Effector memory CD4-positive, alpha-beta T cell (primary cell): ENCODE data around the gene LAMB3.

Experiments used
- DNase-seq, 3 donors: peaks; one replicate each; pipeline ENCODE4 v3.0.0-alpha.2; 2020
- H3K27ac ChIP-seq: 2 replicates; pipeline ENCODE4 v1.7.0; 2013; ENCODE audit warnings: mild to moderate bottlenecking, low read length, moderate library complexity; ENCODE audit not compliant: insufficient read depth, poor library complexity, severe bottlenecking
- H3K27me3 ChIP-seq: replicated peaks from 2 replicates; pipeline ENCODE4 v1.7.0; 2013; ENCODE audit warnings: mild to moderate bottlenecking, low read length; ENCODE audit not compliant: insufficient read depth, control insufficient read depth, poor library complexity, severe bottlenecking
- H3K36me3 ChIP-seq: 2 replicates; pipeline ENCODE4 v1.7.0; 2013; ENCODE audit warnings: mild to moderate bottlenecking, low read length, moderate library complexity; ENCODE audit not compliant: control insufficient read depth, insufficient read depth
- H3K4me1 ChIP-seq: 2 replicates; pipeline ENCODE4 v1.7.0; 2013; ENCODE audit warnings: low read length, mild to moderate bottlenecking; ENCODE audit not compliant: control insufficient read depth, insufficient read depth, poor library complexity, severe bottlenecking
- H3K4me3 ChIP-seq: 2 replicates; pipeline ENCODE4 v1.7.0; 2013; ENCODE audit warnings: low read length, low read depth, mild to moderate bottlenecking; ENCODE audit not compliant: insufficient read depth, poor library complexity, severe bottlenecking
- H3K9me3 ChIP-seq: 2 replicates; pipeline ENCODE4 v1.7.0; 2013; ENCODE audit warnings: mild to moderate bottlenecking, low read length, moderate library complexity; ENCODE audit not compliant: control insufficient read depth

LAMB3 gene

DNA sequence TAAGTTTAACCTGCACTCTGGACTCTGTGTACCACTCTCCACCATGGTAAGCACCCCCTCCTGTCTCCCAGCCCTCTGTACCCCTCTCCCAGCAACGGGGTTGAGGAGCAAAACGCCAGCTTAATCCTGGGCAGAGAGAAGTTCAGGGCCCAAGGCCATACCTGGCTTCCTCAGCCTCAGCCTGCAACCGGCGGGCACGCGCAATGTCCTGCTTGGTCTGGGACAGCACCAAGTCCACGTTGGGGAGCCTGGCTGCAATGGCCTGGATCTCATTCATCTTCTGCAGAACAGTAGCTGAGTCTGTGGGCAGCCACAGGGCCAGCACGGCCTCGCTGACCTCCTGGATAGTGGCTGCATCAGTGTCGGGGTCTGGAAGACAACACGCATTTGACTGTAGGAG is 33.9 kb downstream of the LAMB3 start:
- Histone ChIP-seq H3K27ac (no peak overlapping the region), H3K9me3 (no peaks in the 10 kb centered on the region), H3K4me3 (no peak overlapping the region), H3K36me3 (no peaks in the 10 kb centered on the region), H3K4me1 (no peaks in the 10 kb centered on the region), H3K27me3 (no peaks in the 10 kb centered on the region)
- no peak for DNase-seq

DNA sequence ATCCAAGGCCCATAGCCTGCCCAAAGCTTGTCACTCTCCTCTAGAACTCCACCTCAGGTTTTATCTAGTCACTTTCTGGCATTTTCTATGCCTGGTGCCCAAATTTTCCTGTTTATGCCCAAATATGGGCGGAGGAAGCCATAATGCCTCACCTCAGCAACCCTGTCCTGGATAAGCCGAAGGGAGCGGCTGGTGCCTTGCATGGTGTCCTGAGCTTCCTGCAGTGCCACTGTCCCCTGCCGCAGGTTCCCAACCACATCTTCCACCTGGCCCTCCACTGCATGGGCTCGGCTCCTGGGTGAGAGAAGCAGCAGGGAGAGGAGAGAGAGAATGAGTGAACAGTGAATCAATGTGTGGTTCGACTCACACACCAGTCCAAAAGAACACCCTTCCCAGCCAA is 34.5 kb downstream of the LAMB3 start:
- no peak for DNase-seq
- Histone ChIP-seq H3K4me1 (no peaks in the 10 kb centered on the region), H3K36me3 (no peaks in the 10 kb centered on the region), H3K9me3 (no peaks in the 10 kb centered on the region), H3K27me3 (no peaks in the 10 kb centered on the region), H3K4me3 (no peak overlapping the region), H3K27ac (no peak overlapping the region)

DNA sequence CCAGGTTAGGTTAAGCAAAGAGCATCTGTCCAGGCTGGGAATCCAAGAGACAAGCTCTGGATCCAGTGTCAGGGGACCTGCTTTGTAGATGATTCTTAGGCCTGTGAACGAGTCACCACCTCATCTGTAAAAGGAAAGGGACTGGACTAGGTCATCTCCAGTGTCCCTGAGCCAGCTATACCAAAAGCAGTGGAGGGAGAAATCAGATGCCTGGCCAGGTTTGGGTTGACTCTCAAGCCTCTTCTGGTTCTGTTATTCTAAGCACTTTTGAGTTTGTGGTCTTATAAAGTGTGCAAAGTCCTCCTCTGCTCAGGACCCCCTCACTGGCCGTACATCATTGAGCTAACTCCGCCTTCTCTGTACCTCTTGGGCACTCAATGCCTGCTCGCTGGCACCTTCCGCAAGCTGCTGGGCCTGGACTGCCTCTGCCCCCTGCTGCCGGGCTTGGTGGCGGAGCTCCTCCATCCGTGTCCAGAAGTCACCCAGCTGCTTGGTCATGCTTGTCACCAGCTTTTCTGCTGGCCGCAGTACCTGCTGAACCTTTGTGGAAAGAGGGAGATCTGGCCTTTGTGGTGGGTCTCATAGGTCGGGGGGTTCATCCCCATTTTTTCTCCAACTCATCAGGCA is 35.1 kb downstream of the LAMB3 start:
- DNase-seq, result no peak
- no peaks in the 10 kb centered on the region for H3K36me3 ChIP-seq
- H3K4me1 ChIP-seq, result no peaks in the 10 kb centered on the region
- no peaks in the 10 kb centered on the region for H3K27me3 ChIP-seq
- no peaks in the 10 kb centered on the region for H3K9me3 ChIP-seq
- H3K4me3 ChIP-seq, result no peak overlapping the region
- H3K27ac ChIP-seq, result no peak overlapping the region

- Histone ChIP-seq H3K4me3 (no peak overlapping the region), H3K27me3 (no peaks in the 10 kb centered on the region), H3K27ac (no peak overlapping the region), H3K9me3 (no peaks in the 10 kb centered on the region), H3K4me1 (no peaks in the 10 kb centered on the region), H3K36me3 (no peaks in the 10 kb centered on the region)
- no peak for DNase-seq
These were observed 35.7 kb downstream of the LAMB3 start for GRCh38 chr1:209616366-209617046.

DNA sequence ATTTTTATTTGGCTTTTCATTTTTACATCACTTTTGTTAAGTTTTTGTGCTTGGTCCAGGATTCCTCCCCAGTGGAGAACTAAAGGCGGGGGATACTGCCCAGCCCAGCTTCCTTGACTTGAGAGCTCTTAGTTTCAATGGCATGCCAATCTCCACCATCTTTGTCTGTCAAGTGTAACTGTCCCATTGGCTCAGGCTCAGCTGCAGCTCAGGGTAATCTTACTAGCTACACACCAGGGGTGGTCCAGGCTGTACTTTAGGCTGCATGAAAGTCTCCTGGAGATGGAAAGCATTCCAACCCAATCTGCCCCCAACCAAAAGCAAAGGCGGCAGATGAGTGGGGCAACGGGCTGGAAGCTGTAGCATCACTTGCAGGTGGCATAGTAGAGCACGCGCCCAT is 37.3 kb downstream of the LAMB3 start:
- no peak overlapping the region for H3K4me3 ChIP-seq
- no peak overlapping the region for H3K27ac ChIP-seq
- H3K36me3 ChIP-seq, result no peaks in the 10 kb centered on the region
- no peaks in the 10 kb centered on the region for H3K4me1 ChIP-seq
- no peak for DNase-seq
- no peaks in the 10 kb centered on the region for H3K27me3 ChIP-seq
- no peaks in the 10 kb centered on the region for H3K9me3 ChIP-seq

DNA sequence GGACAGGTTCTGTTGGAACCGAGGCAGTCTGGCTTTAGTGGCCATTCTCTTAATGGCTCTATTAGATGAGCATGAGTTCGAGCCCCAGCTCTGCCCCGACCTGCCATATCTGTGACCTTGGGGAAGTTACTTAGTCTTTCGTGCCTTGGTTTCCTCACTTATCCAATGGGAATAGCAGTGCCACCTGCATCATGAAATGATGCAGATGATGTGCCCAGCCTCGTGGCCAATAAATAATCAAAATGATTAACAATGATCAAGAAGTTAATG is 38.1 kb downstream of the LAMB3 start:
- no peak for DNase-seq
- Histone ChIP-seq H3K4me1 (no peaks in the 10 kb centered on the region), H3K36me3 (no peaks in the 10 kb centered on the region)

GRCh38 chr1:209613400-209614150 is 38.6 kb downstream of the LAMB3 start:
- DNase-seq, result no peak
- Histone ChIP-seq H3K4me3 (no peak overlapping the region), H3K27ac (no peak overlapping the region), H3K36me3 (no peaks in the 10 kb centered on the region), H3K27me3 (no peaks in the 10 kb centered on the region), H3K9me3 (no peaks in the 10 kb centered on the region), H3K4me1 (no peaks in the 10 kb centered on the region)

More for the DNA sequence above, 38.1 kb downstream of the LAMB3 start:
- H3K9me3 ChIP-seq, result no peaks in the 10 kb centered on the region
- H3K27me3 ChIP-seq, result no peaks in the 10 kb centered on the region
- no peak overlapping the region for H3K4me3 ChIP-seq
- H3K27ac ChIP-seq, result no peak overlapping the region

DNA sequence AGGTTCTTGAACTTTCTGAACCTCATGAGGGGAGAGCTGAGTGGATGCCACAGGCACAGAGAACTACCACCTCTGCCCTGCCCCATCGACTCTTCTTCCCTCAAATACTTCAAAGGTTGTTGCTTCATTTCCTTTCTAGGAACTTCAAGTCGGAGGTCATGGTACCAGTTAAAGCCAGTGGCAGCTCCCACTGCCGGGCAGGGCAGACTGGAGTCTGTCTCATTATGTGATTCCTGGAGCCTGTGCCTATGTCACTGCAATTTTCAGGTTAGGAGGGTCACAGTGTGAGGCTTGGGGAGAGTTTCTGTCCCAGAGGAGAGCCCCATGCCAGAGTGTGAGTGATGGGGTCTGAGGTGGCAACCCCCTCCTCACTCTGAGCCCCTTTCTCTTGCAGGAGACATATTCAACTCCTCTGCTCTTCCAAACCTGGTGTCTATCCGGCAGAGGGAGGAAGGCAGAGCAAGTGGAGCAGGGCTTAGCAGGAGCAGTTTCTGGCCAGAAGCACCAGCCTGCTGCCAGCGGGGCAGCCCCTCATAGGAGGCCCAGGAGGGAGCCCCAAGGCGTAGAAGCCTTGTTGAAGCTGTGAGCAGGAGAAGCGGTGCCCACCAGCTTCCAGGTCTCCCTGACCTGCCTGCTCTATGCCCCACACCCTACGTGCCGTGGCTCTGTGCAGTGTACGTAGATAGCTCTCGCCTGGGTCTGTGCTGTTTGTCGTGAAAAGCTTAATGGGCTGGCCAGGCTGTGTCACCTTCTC is 39.4 kb downstream of the LAMB3 start:
- Histone ChIP-seq H3K27me3 (no peaks in the 10 kb centered on the region), H3K9me3 (no peaks in the 10 kb centered on the region), H3K27ac (no peak overlapping the region), H3K4me1 (no peaks in the 10 kb centered on the region), H3K36me3 (no peaks in the 10 kb centered on the region), H3K4me3 (no peak overlapping the region)
- DNase-seq, result no peak

DNA sequence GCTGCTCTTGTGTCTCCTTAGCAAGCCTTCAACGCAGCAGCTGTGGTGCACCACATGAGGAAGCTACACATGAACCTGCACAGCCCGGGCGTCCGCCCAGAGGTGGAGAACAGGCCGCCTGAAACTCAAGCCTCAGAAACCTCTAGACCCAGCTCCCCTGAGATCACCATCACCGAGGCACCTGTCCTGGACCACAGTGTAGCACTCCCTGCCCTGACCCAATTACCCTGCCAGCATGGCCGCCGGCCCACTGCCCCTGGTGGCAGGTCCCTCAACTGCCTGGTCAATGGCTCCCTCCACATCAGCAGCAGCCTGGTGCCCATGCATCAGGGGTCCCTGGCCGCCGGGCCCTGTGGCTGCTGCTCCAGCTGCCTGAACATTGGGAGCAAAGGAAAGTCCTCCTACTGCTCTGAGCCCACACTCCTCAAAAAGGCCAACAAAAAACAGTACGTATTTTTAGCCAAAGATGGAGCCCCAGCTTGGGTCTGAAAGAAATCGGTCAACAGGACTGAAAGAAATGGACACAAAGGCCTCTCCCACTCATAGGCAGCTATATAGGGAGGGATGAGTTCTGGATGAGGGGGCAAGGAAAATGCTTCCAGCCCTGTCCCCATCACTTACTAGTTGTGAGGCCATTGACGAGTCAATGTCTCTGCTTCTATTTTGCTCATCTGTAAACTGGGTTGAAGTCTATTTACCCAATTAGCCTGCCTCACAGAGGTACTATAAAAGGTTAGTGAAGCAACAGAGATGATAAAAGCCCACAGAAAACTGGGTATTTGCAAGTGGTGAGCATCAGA is 40.3 kb downstream of the LAMB3 start:
- no peak overlapping the region for H3K27ac ChIP-seq
- no peaks in the 10 kb centered on the region for H3K4me1 ChIP-seq
- H3K4me3 ChIP-seq, result no peak overlapping the region
- no peaks in the 10 kb centered on the region for H3K9me3 ChIP-seq
- no peak for DNase-seq
- H3K36me3 ChIP-seq, result no peaks in the 10 kb centered on the region
- no peaks in the 10 kb centered on the region for H3K27me3 ChIP-seq
